Measurements from ENCODE around the gene TMPRSS9. TPM values are rescaled to one million over a fixed set of nuclear protein-coding genes. Genes with fewer than 3 reads are reported as not detected.

TMPRSS9 gene
- total and polyA plus RNA-seq, 8 donors = 0.09 to 0.84 (median 0.58) TPM

- FAIRE-seq (no peak), DNase-seq (no peak), ATAC-seq (no peak)
- Histone ChIP-seq H3K4me3 (no peak overlapping the region), H3K9me3 (no peaks in the 10 kb centered on the region), H3K27me3 (no peaks in the 10 kb centered on the region), H3K36me3 (no peaks in the 10 kb centered on the region), H3K27ac (no peak overlapping the region), H3K4me1 (no peaks in the 10 kb centered on the region)
- TF ChIP-seq CTCF (IDR thresholded peaks at IDR 0.05) = no peak
- 80 to 85% methylated on average over 14 of the region's 14 CpGs for WGBS, 2 donors
- intact Hi-C loops (cut with DNase I) = no loop called here
Measured at GRCh38 chr19:2398735-2399305, 38.8 kb downstream of the TMPRSS9 start.

GRCh38 chr19:2399582-2399981, 39.5 kb downstream of the TMPRSS9 start:
- DNase-seq = no peak
- Histone ChIP-seq H3K9me3 (no peaks in the 10 kb centered on the region), H3K27ac (no peak overlapping the region), H3K27me3 (no peaks in the 10 kb centered on the region), H3K36me3 (no peaks in the 10 kb centered on the region), H3K4me3 (no peak overlapping the region), H3K4me1 (no peaks in the 10 kb centered on the region)
- FAIRE-seq = no peak
- no peak for ATAC-seq
- 93 to 94% methylated on average over 4 of the region's 4 CpGs for WGBS, 2 donors
- no peak for TF ChIP-seq CTCF (IDR thresholded peaks at IDR 0.05)
- intact Hi-C loops (cut with DNase I) = no loop called here

GRCh38 chr19:2408247-2408646, 48.2 kb downstream of the TMPRSS9 start:
- no peak for FAIRE-seq
- H3K4me3 ChIP-seq = no peak overlapping the region
- no peak for ATAC-seq
- H3K27ac ChIP-seq = no peak overlapping the region
- H3K9me3 ChIP-seq = no peaks in the 10 kb centered on the region
- 79 to 80% methylated on average over 25 of the region's 25 CpGs for WGBS, 2 donors
- peak in 1 of 6 donors; percentile 51 for DNase-seq
- no peaks in the 10 kb centered on the region for H3K27me3 ChIP-seq
- no peaks in the 10 kb centered on the region for H3K4me1 ChIP-seq
- no peak for TF ChIP-seq CTCF (IDR thresholded peaks at IDR 0.05)
- H3K36me3 ChIP-seq = no peaks in the 10 kb centered on the region
- intact Hi-C loops (cut with DNase I) = no loop called here

- no peak for TF ChIP-seq CTCF (IDR thresholded peaks at IDR 0.05)
- ATAC-seq (no peak), FAIRE-seq (no peak), DNase-seq (no peak)
- no peak overlapping the region for H3K4me3 ChIP-seq
- H3K4me1 ChIP-seq = no peaks in the 10 kb centered on the region
- intact Hi-C loops (cut with DNase I) = no loop called here
- H3K27ac ChIP-seq = no peak overlapping the region
- WGBS, 2 donors = 79 to 81% methylated on average over 7 of the region's 7 CpGs
- no peaks in the 10 kb centered on the region for H3K27me3 ChIP-seq
- no peaks in the 10 kb centered on the region for H3K36me3 ChIP-seq
- H3K9me3 ChIP-seq = no peaks in the 10 kb centered on the region
Measured at GRCh38 chr19:2409352-2409912, 49.4 kb downstream of the TMPRSS9 start.

- ATAC-seq (no peak), FAIRE-seq (no peak), DNase-seq (peak in 1 of 6 donors; percentile 34)
- no peaks in the 10 kb centered on the region for H3K27me3 ChIP-seq
- TF ChIP-seq CTCF (IDR thresholded peaks at IDR 0.05) = no peak
- 88 to 95% methylated on average over 7 of the region's 7 CpGs for WGBS, 2 donors
- no peaks in the 10 kb centered on the region for H3K4me1 ChIP-seq
- H3K36me3 ChIP-seq = no peaks in the 10 kb centered on the region
- H3K4me3 ChIP-seq = no peak overlapping the region
- intact Hi-C loops (cut with DNase I) = no loop called here
- no peaks in the 10 kb centered on the region for H3K9me3 ChIP-seq
- H3K27ac ChIP-seq = no peak overlapping the region
Measured at GRCh38 chr19:2410023-2410422, 50.0 kb downstream of the TMPRSS9 start.

Measured in pancreas (tissue), 10 donors.